HCT116 (cell line): ENCODE measurements around the gene RIPPLY2. TPM values are rescaled to one million over a fixed set of nuclear protein-coding genes. Genes with fewer than 3 reads are reported as not detected.

Experiments
- ATAC-seq: fragments of 200-7000 bp; cut with Tn5 transposase; 2 replicates; pipeline ENCODE4 v1.9.1; 2020; ENCODE audit warnings: mild to moderate bottlenecking, moderate library complexity
- BruUV-seq: library from RNA; stranded (reverse); fragments of 400-500 nt; replicated peaks from 2 replicates; lab custom pipeline; 2021; lab: Mats Ljungman, UMichigan
- CTCF ChIA-PET: fragments of 300-600 bp; sonication (Branson Sonifier 250); formaldehyde crosslinking; loops from one replicate; lab custom pipeline; 2021; ENCODE audit warnings: antibody characterized with exemption; lab: Charles Lee
- POLR2A ChIA-PET: fragments of 300-600, 350-600 bp; sonication (Branson Sonifier 250); formaldehyde crosslinking; loops from one replicate; lab custom pipeline; 2021; ENCODE audit warnings: antibody characterized with exemption; lab: Charles Lee
- RAD21 ChIA-PET, 2 experiments: fragments of 300-600 bp; sonication (Branson Sonifier 250); formaldehyde crosslinking; loops; one replicate each; lab custom pipeline; 2023; ENCODE audit warnings: low total read pairs in 2 of 2; ENCODE audit not compliant: uncharacterized antibody in 2 of 2, unreplicated experiment in 2 of 2, low non-redundant PET in 1 of 2; lab: Charles Lee
- DNase-seq: peaks from one replicate; pipeline ENCODE4 v3.0.0-alpha.2; 2010; ENCODE audit warnings: low read depth, low spot score
- H2AFZ ChIP-seq: fragments of 200-600 bp; shearing (Covaris generic), sonication (generic); 2 replicates; pipeline ENCODE4 v1.6.1; 2017; ENCODE audit warnings: low read depth, mixed run types, mixed read lengths, antibody characterized with exemption, low read length; ENCODE audit not compliant: poor library complexity, severe bottlenecking
- H3K27ac ChIP-seq: 2 replicates; pipeline ENCODE4 v1.5.1; 2012; ENCODE audit warnings: low read depth, low read length
- H3K27me3 ChIP-seq: fragments of 200-600 bp; sonication (generic); 2 replicates; pipeline ENCODE4 v1.6.1; 2016; ENCODE audit warnings: mixed run types, low read length, mixed read lengths; ENCODE audit not compliant: insufficient read depth
- H3K36me3 ChIP-seq, 2 experiments: fragments of 200-500 bp in 1 of 2; fragments of 200-600 bp in 1 of 2; sonication (Bioruptor generic) in 1 of 2; sonication (generic) in 1 of 2; 2 replicates each; pipeline versions ENCODE4 v1.5.1 to v1.6.1; 2014 to 2016; ENCODE audit warnings: low read length in 2 of 2, inconsistent platforms in 1 of 2, mixed read lengths in 1 of 2, mixed run types in 1 of 2; ENCODE audit not compliant: insufficient read depth in 2 of 2, control insufficient read depth in 1 of 2
- H3K4me1 ChIP-seq, 2 experiments: fragments of 200-600 bp in 1 of 2; sonication (generic) in 1 of 2; 2 replicates each; pipeline versions ENCODE4 v1.5.1 to v1.6.1; 2012 to 2017; ENCODE audit warnings: low read length in 2 of 2, inconsistent platforms in 1 of 2, mild to moderate bottlenecking in 1 of 2, mixed read lengths in 1 of 2, mixed run types in 1 of 2, moderate library complexity in 1 of 2; ENCODE audit not compliant: insufficient read depth in 2 of 2, control insufficient read depth in 1 of 2
- H3K4me2 ChIP-seq: fragments of 200-600 bp; sonication (generic); 2 replicates; pipeline ENCODE4 v1.6.1; 2017; ENCODE audit warnings: mixed run types, low read length, mixed read lengths
- H3K4me3 ChIP-seq, 2 experiments: fragments of 200-600 bp in 1 of 2; sonication (generic) in 1 of 2; replicated peaks in 1 of 2; 2 replicates each; pipeline ENCODE4 v1.5.1; 2011 to 2016; ENCODE audit warnings: low read length in 2 of 2, control low read depth in 1 of 2, low read depth in 1 of 2, mild to moderate bottlenecking in 1 of 2, mixed read lengths in 1 of 2, mixed run types in 1 of 2
- H3K79me2 ChIP-seq: fragments of 200-600 bp; sonication (generic); 2 replicates; pipeline ENCODE4 v1.6.1; 2017; ENCODE audit warnings: mild to moderate bottlenecking, mixed run types, low read length, moderate library complexity, mixed read lengths; ENCODE audit not compliant: insufficient read depth
- H3K9ac ChIP-seq: fragments of 200-600 bp; sonication (generic); 2 replicates; pipeline ENCODE4 v1.6.1; 2016; ENCODE audit warnings: low read length, mixed read lengths
- H3K9me2 ChIP-seq: fragments of 200-600 bp; sonication (generic), shearing (Covaris generic); 2 replicates; pipeline ENCODE4 v1.6.1; 2017; ENCODE audit warnings: mixed run types, mild to moderate bottlenecking, moderate library complexity; ENCODE audit not compliant: insufficient read depth
- H3K9me3 ChIP-seq, 2 experiments: fragments of 200-500 bp in 1 of 2; fragments of 200-600 bp in 1 of 2; sonication (Bioruptor generic) in 1 of 2; sonication (generic) in 1 of 2; 2 replicates each; pipeline ENCODE4 v1.6.1; 2014 to 2017; ENCODE audit warnings: low read length in 2 of 2, mixed read lengths in 2 of 2, inconsistent platforms in 1 of 2, low read depth in 1 of 2, mild to moderate bottlenecking in 1 of 2, mixed run types in 1 of 2, moderate library complexity in 1 of 2; ENCODE audit not compliant: control insufficient read depth in 1 of 2, insufficient read depth in 1 of 2
- H4K20me1 ChIP-seq: fragments of 200-600 bp; sonication (generic), shearing (Covaris generic); 2 replicates; pipeline ENCODE4 v1.6.1; 2017; ENCODE audit warnings: mixed run types, mild to moderate bottlenecking, moderate library complexity; ENCODE audit not compliant: insufficient read depth
- CBX3 ChIP-seq: IDR thresholded peaks from 2 replicates; pipeline ENCODE4 v1.6.1; 2012; ENCODE audit warnings: low read depth
- CEBPB ChIP-seq: IDR thresholded peaks from 2 replicates; pipeline ENCODE4 v1.6.1; 2012; ENCODE audit warnings: low read depth
- CTCF ChIP-seq, 3 experiments: fragments of 200-600 bp in 1 of 3; sonication (generic) in 1 of 3; IDR thresholded peaks in 2 of 3; conservative IDR thresholded peaks in 1 of 3; 2 replicates each; pipeline ENCODE4 v1.5.1; 2012 to 2017; ENCODE audit warnings: low read depth in 2 of 3, low read length in 2 of 3, antibody characterized with exemption in 1 of 3, borderline replicate concordance in 1 of 3, control low read depth in 1 of 3, mild to moderate bottlenecking in 1 of 3, mixed read lengths in 1 of 3, mixed run types in 1 of 3, moderate library complexity in 1 of 3; ENCODE audit not compliant: insufficient read depth in 1 of 3
- EGR1 ChIP-seq: IDR thresholded peaks from 2 replicates; pipeline ENCODE4 v1.6.1; 2012; ENCODE audit warnings: low read depth
- ELF1 ChIP-seq: IDR thresholded peaks from 2 replicates; pipeline ENCODE4 v1.6.1; 2012; ENCODE audit warnings: low read depth, borderline replicate concordance
- EZH2phosphoT487 ChIP-seq: fragments of 200-600 bp; IDR thresholded peaks from 2 replicates; pipeline ENCODE4 v1.6.1; 2018; ENCODE audit warnings: antibody characterized with exemption, borderline replicate concordance
- FOSL1 ChIP-seq: IDR thresholded peaks from 2 replicates; pipeline ENCODE4 v1.6.1; 2012; ENCODE audit warnings: low read depth
- JUND ChIP-seq: IDR thresholded peaks from 2 replicates; pipeline ENCODE4 v1.6.1; 2012
- MAX ChIP-seq: IDR thresholded peaks from 2 replicates; pipeline ENCODE4 v1.6.1; 2012
- POLR2A ChIP-seq: IDR thresholded peaks from 2 replicates; pipeline ENCODE4 v1.7.0; 2011; ENCODE audit warnings: borderline replicate concordance; ENCODE audit not compliant: insufficient read depth, insufficient read length; ENCODE audit errors: extremely low read depth
- RAD21 ChIP-seq: IDR thresholded peaks from 2 replicates; pipeline ENCODE4 v1.6.1; 2012; ENCODE audit warnings: low read depth, mild to moderate bottlenecking
- REST ChIP-seq: IDR thresholded peaks from 2 replicates; pipeline ENCODE4 v1.6.1; 2012; ENCODE audit warnings: low read depth
- SIN3A ChIP-seq: IDR thresholded peaks from 2 replicates; pipeline ENCODE4 v1.6.1; 2012; ENCODE audit warnings: low read depth
- SP1 ChIP-seq: IDR thresholded peaks from 2 replicates; pipeline ENCODE4 v1.6.1; 2012; ENCODE audit warnings: low read depth
- TCF7L2 ChIP-seq: IDR thresholded peaks from 2 replicates; pipeline ENCODE4 v1.7.0; 2011; ENCODE audit warnings: borderline replicate concordance, inconsistent platforms; ENCODE audit not compliant: insufficient read depth, insufficient read length; ENCODE audit errors: extremely low read depth
- YY1 ChIP-seq: IDR thresholded peaks from 2 replicates; pipeline ENCODE4 v1.6.1; 2011; ENCODE audit warnings: low read length, low read depth, moderate library complexity, mild to moderate bottlenecking; ENCODE audit not compliant: insufficient replicate concordance; ENCODE audit errors: extremely low read depth
- ZBTB33 ChIP-seq: IDR thresholded peaks from 2 replicates; pipeline ENCODE4 v1.6.1; 2011; ENCODE audit warnings: mild to moderate bottlenecking, low read length, moderate library complexity; ENCODE audit not compliant: insufficient replicate concordance; ENCODE audit errors: extremely low read depth
- ZFX ChIP-seq: fragments of 450-650 bp; IDR thresholded peaks from 2 replicates; pipeline ENCODE4 v1.6.1; 2017
- ZNF274 ChIP-seq: fragments of 200-500 bp; sonication (Bioruptor generic); IDR thresholded peaks from 2 replicates; pipeline ENCODE4 v1.6.1; 2014; ENCODE audit warnings: mild to moderate bottlenecking, low read depth, low read length, inconsistent platforms
- intact Hi-C: fragments of 100-400 bp; cut with micrococcal nuclease; formaldehyde crosslinking; loops from 2 replicates; pipeline ENCODE4 v1.10.0; 2022
- total RNA-seq: library from RNA; stranded (reverse); gene quantifications from one replicate; pipeline ENCODE4 v1.2.1, GENCODE V29; 2021; ENCODE audit not compliant: unreplicated experiment

RIPPLY2 gene
- total RNA-seq, 1 experiment from 2014 or later = not detected

GRCh38 chr6:83904395-83904794 lies 51.2 kb downstream of the RIPPLY2 start:
- no peaks in the 10 kb centered on the region for H3K9me3 ChIP-seq
- ChIA-PET CTCF (no interaction called here), POLR2A (no interaction called here), RAD21 (no interaction called here)
- H3K9ac ChIP-seq = no peak overlapping the region
- no peaks in the 10 kb centered on the region; a peak in 1 of 4 replicates for H3K4me1 ChIP-seq
- intact Hi-C loops = loop anchor here (5.0 kb wide), 1 partner anchor 407 kb away; no protein-coding TSS in a partner anchor
- H2AFZ ChIP-seq = no peak overlapping the region
- no peaks in the 10 kb centered on the region for H3K27me3 ChIP-seq
- H3K79me2 ChIP-seq = peaks cover 15% of the 10 kb centered on the region
- H3K9me2 ChIP-seq = no peaks in the 10 kb centered on the region
- no peak overlapping the region for H3K4me3 ChIP-seq
- no peak for DNase-seq
- no peaks in the 10 kb centered on the region for H4K20me1 ChIP-seq
- no peak for ATAC-seq
- TF ChIP-seq CBX3 (no peak), EZH2phosphoT487 (no peak), SP1 (no peak), EGR1 (no peak), CTCF (IDR thresholded peaks at IDR 0.05 in 2 of 3, conservative IDR thresholded peaks at IDR 0.05 in 1 of 3; ENCODE audit: borderline replicate concordance in 1 of 3, insufficient read depth in 1 of 3, low read depth in 2 of 3, low read length in 2 of 3) (no peak), SIN3A (no peak), ZBTB33 (no peak), FOSL1 (no peak), YY1 (no peak), POLR2A (no peak), JUND (no peak), TCF7L2 (no peak), ELF1 (no peak), RAD21 (no peak), ZNF274 (no peak), ZFX (no peak), REST (no peak), MAX (no peak), CEBPB (no peak)
- no peaks in the 10 kb centered on the region for H3K36me3 ChIP-seq
- no peak overlapping the region for H3K27ac ChIP-seq
- no TSS peak for BruUV-seq
- no peak overlapping the region for H3K4me2 ChIP-seq
